Measurements from ENCODE around the gene BLOC1S4.
A peak's percentile ranks its signal among the peaks of the same experiment; 100 is the strongest.

BLOC1S4 gene

DNA sequence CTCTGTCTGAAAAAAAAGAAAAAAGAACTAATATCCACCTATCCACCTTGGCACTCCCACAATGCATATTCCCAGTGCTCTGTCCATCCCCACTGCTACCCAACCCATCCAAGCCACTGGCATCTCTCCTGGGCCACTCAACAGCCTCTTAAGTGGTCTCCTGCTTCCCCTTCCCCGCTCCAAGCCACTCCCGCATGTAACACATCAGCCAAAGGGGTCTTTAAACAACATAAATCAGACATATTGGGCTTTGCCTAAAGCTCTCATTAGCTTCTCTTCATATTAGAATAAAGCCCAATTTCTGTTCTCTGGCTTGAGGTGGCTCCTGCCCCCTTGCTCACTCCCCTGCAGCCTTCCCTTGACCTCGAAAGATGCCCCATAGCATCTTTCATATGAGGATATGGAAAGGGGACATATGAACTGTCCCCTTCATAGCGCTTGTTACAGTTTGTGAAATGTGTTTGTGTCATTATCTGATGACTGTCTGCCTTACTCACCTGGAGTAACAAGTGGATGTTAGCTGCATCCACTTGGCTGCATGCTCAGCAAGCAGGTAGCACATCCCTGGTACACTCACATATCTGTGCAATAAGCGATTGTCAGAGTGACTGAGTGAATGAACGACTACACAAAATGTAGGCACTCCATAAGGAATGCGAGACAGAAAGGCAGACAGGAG lies 3.1 kb downstream of the BLOC1S4 start:
- no peak for DNase-seq (ENCODE audit: low read depth)
- TF ChIP-seq CTCF (conservative IDR thresholded peaks at IDR 0.05; ENCODE audit: control insufficient read depth, insufficient read depth, low read depth, low read length), result no peak
- H3K4me3 ChIP-seq (ENCODE audit: control insufficient read depth, low read depth, low read length), result no peak overlapping the region

DNA sequence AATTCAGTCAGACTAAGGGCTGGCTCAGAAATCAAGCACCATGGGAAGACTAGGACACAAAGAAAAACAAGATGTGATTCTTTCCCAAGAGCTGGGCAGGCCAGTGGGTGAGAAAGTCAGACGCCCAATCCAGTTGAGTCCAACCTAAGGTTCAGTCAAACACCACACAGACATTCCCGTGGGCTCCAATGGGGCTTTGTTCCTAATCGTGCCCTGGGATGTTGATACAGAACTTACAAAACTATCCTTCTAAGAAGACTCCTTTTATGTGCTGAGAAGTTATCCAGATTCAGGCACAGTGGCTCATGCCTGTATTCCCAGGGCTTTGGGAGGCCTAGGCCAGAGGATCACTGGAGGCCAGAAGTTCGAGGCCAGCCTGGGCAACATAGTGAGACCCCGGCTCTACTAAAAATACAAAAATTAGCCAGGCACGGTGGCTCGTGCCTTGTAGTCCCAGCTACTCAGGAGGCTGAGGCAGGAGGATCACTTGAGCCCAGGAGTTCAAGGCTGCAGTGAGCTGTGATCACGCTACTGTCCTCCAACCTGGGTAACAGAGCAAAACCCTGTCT lies 3.7 kb downstream of the BLOC1S4 start:
- no peak for TF ChIP-seq CTCF (conservative IDR thresholded peaks at IDR 0.05; ENCODE audit: control insufficient read depth, insufficient read depth, low read depth, low read length)
- no peak for DNase-seq (ENCODE audit: low read depth)
- H3K4me3 ChIP-seq (ENCODE audit: control insufficient read depth, low read depth, low read length), result no peak overlapping the region

DNA sequence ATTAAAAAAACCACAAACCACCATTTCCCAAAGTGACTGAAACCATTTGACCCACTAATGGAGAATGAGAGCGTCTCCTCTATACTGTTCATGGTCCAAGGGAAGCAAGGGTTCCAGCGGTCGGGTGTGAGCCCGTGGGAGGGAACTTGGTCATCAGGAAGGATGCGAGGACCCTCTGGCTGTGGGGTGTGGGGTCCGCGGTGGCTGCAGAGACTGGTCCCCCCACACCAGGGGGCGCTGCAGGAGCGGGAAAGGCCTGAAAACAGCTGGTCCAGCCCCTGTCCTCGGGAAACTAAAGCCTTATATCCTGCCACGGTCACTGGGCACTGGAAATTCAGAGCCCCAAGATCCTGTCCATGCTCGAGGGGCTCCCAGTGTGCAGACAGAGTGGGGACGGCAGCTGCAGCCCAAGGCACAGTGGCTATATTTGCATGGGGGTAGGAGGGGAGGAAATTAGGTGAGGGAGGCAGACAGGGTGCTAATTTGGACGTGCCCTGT lies 4.3 kb downstream of the BLOC1S4 start:
- peak; percentile 90 for TF ChIP-seq CTCF (conservative IDR thresholded peaks at IDR 0.05; ENCODE audit: control insufficient read depth, insufficient read depth, low read depth, low read length)
- H3K4me3 ChIP-seq (ENCODE audit: control insufficient read depth, low read depth, low read length), result no peak overlapping the region
- peak; percentile 66 for DNase-seq (ENCODE audit: low read depth)

GRCh38 chr4:6721121-6721520 lies 5.1 kb downstream of the BLOC1S4 start:
- no peak overlapping the region for H3K4me3 ChIP-seq (ENCODE audit: control insufficient read depth, low read depth, low read length)
- no peak for TF ChIP-seq CTCF (conservative IDR thresholded peaks at IDR 0.05; ENCODE audit: control insufficient read depth, insufficient read depth, low read depth, low read length)
- no peak for DNase-seq (ENCODE audit: low read depth)

DNA sequence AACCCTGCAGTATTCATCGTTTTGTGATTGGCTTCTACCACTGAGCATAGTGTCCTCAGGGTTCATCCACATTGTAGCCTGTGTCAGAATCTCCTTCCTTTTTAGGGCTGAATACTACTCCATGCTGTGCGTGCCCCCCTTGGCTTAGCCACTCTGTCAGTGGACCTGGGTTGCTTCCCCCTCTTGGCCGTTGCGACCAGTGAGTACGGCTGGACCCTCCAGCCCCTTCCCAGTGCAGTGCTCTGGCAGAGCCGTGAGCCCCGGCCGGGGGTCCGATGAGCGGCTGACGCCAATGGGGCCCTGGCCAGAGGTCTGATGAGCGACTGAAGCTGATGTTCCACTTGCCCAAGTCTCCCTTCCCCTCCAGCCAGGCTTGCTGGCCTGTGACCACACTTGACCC lies 6.9 kb downstream of the BLOC1S4 start:
- H3K4me3 ChIP-seq (ENCODE audit: control insufficient read depth, low read depth, low read length), result no peak overlapping the region
- DNase-seq (ENCODE audit: low read depth), result no peak
- TF ChIP-seq CTCF (conservative IDR thresholded peaks at IDR 0.05; ENCODE audit: control insufficient read depth, insufficient read depth, low read depth, low read length), result no peak

DNA sequence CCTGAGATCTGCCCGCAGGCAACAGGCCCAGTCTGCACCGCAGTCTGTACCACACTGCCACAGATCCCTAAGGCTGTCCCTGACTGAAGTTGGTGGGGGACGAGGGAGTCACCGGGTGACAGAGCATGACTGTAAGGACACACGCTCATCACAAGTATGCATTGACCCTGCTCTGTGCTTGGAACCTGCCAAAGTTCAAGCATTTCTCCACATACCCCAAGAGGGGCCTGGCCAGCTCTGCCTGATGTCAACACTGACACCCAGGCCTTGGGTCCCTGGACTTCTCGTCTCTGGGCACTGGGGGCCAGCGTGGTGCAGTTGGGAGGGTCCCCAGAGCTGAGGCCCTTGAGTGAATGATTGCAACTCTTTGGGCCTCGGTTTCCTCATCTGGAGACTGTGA lies 7.9 kb downstream of the BLOC1S4 start:
- H3K4me3 ChIP-seq (ENCODE audit: control insufficient read depth, low read depth, low read length), result no peak overlapping the region

More for the DNA sequence above, 7.9 kb downstream of the BLOC1S4 start:
- DNase-seq (ENCODE audit: low read depth), result no peak
- TF ChIP-seq CTCF (conservative IDR thresholded peaks at IDR 0.05; ENCODE audit: control insufficient read depth, insufficient read depth, low read depth, low read length), result no peak

All from fibroblast of mammary gland (primary cell).